Measurements from ENCODE around the gene KRT76. TPM values are rescaled to one million over a fixed set of nuclear protein-coding genes. Genes with fewer than 3 reads are reported as not detected.
A peak's percentile ranks its signal among the peaks of the same experiment; 100 is the strongest.

KRT76 gene
- total RNA-seq, 2 experiments from 2014 or later = not detected

DNA sequence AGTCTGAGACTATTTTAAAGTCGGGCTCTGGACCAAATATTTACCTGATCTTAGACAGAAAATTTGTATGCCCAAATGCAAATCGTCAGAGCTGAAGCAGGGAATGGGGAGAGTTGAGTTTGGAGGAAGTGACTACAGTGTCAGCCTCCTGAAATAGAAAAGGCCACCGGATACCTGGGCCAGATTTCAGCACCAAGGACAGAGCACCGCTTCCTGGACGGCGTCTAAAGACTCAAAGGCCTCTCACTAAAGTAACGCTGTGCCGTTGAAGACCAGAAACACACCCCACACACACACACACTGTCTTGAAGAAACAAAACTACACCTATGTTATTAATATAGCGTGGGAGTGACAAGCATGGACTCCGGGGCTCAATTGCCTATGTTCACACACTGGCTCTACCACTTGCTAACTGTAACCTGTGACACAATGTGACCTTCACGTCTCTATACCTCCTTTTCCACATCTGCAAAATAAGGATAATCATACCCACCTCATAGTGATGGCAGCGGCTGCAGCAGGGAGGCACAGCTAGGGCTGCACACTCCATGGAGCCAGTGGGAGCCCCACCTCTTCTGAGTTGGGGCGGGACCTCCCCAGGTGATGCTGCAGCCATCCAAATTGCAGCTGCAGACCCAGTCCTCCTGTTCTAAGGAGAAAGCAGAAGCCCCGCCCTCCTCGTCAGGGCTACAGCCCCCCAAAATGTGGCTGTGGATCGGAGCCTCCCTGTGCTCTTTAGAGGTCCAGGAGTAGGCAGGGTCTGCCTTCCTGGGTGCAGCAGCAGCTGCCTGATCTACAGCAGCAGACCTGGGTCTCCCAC is 35.6 kb downstream of the KRT76 start:
- TF ChIP-seq, protein P1, sequence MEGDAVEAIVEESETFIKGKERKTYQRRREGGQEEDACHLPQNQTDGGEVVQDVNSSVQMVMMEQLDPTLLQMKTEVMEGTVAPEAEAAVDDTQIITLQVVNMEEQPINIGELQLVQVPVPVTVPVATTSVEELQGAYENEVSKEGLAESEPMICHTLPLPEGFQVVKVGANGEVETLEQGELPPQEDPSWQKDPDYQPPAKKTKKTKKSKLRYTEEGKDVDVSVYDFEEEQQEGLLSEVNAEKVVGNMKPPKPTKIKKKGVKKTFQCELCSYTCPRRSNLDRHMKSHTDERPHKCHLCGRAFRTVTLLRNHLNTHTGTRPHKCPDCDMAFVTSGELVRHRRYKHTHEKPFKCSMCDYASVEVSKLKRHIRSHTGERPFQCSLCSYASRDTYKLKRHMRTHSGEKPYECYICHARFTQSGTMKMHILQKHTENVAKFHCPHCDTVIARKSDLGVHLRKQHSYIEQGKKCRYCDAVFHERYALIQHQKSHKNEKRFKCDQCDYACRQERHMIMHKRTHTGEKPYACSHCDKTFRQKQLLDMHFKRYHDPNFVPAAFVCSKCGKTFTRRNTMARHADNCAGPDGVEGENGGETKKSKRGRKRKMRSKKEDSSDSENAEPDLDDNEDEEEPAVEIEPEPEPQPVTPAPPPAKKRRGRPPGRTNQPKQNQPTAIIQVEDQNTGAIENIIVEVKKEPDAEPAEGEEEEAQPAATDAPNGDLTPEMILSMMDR (IDR thresholded peaks at IDR 0.05) = no peak
- peaks cover 3% of the 10 kb centered on the region for H3K27me3 Mint-ChIP-seq
- ChIA-PET CTCF (interaction anchor here (1.4 kb wide), 1 partner anchor 528 kb away, joined by 3 read pairs; no protein-coding TSS in a partner anchor), POLR2A (no interaction called here)
- H3K36me3 Mint-ChIP-seq (ENCODE audit: low read depth) = no peaks in the 10 kb centered on the region
- no peaks in the 10 kb centered on the region for H3K4me1 Mint-ChIP-seq (ENCODE audit: low read depth)
- intact Hi-C loops (cut with micrococcal nuclease) = no loop called here
- no peak overlapping the region for H3K27ac Mint-ChIP-seq
- DNase-seq (peak; percentile 82), ATAC-seq (peak; percentile 49)
- H3K4me3 Mint-ChIP-seq = no peak overlapping the region
- no peaks in the 10 kb centered on the region for H3K9me3 Mint-ChIP-seq

DNA sequence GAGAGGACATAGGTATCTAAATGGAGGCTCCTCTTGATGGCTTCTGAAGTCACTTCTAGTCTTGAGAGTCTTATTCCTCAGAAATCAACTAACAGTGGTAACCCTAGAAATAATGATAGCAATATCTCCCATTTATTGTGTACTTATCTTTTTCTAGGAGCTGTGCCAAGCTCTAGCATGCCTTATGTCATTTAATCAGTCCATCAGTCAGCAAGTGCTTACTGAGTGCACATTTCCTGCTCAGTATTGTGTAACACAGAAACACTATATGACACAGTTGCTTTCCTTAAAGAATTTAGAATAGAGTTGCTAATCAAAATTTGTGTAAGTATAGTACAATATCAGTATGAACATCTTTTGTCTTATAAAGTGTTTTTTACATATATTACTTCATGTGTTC is 36.6 kb downstream of the KRT76 start:
- DNase-seq = no peak
- no peaks in the 10 kb centered on the region for H3K9me3 Mint-ChIP-seq
- peaks cover 3% of the 10 kb centered on the region for H3K27me3 Mint-ChIP-seq
- H3K4me3 Mint-ChIP-seq = no peak overlapping the region
- ChIA-PET POLR2A (no interaction called here), CTCF (interaction anchor here (0.9 to 1.4 kb wide), 2 partner anchors 144 to 527 kb away, joined by 3 to 4 read pairs; no protein-coding TSS in a partner anchor)
- H3K27ac Mint-ChIP-seq = no peak overlapping the region
- H3K4me1 Mint-ChIP-seq (ENCODE audit: low read depth) = no peaks in the 10 kb centered on the region
- no peak for ATAC-seq
- H3K36me3 Mint-ChIP-seq (ENCODE audit: low read depth) = no peaks in the 10 kb centered on the region
- intact Hi-C loops (cut with micrococcal nuclease) = no loop called here
- TF ChIP-seq, protein P1 (IDR thresholded peaks at IDR 0.05) = no peak

DNA sequence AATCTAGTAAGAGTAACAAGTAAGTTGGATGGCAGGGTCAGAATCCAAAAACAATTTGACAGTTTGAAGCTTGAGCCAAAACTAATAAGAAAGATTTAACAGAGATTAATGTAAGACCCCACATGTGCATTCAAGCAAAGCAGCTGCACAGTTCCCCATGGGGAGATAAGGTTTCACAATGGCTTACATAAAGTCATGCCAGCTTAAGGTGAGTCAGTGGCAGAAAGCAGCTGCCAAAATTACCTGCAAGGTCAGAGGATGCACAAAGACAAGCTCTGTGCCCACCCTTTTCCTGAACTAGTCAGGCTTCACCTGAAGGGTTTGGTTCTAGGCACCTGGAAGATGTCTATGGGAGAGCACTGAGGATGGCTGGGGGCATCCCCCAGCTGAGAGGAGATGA is 37.2 kb downstream of the KRT76 start:
- no peak overlapping the region for H3K27ac Mint-ChIP-seq
- intact Hi-C loops (cut with micrococcal nuclease) = no loop called here
- H3K27me3 Mint-ChIP-seq = peaks cover 3% of the 10 kb centered on the region
- TF ChIP-seq, protein P1 (IDR thresholded peaks at IDR 0.05) = no peak
- ATAC-seq (no peak), DNase-seq (no peak)
- no peaks in the 10 kb centered on the region for H3K4me1 Mint-ChIP-seq (ENCODE audit: low read depth)
- no peaks in the 10 kb centered on the region for H3K36me3 Mint-ChIP-seq (ENCODE audit: low read depth)
- ChIA-PET CTCF (interaction anchor here (0.9 to 1.4 kb wide), 2 partner anchors 145 to 526 kb away, joined by 3 to 4 read pairs; no protein-coding TSS in a partner anchor), POLR2A (no interaction called here)
- H3K9me3 Mint-ChIP-seq = no peaks in the 10 kb centered on the region
- H3K4me3 Mint-ChIP-seq = no peak overlapping the region

DNA sequence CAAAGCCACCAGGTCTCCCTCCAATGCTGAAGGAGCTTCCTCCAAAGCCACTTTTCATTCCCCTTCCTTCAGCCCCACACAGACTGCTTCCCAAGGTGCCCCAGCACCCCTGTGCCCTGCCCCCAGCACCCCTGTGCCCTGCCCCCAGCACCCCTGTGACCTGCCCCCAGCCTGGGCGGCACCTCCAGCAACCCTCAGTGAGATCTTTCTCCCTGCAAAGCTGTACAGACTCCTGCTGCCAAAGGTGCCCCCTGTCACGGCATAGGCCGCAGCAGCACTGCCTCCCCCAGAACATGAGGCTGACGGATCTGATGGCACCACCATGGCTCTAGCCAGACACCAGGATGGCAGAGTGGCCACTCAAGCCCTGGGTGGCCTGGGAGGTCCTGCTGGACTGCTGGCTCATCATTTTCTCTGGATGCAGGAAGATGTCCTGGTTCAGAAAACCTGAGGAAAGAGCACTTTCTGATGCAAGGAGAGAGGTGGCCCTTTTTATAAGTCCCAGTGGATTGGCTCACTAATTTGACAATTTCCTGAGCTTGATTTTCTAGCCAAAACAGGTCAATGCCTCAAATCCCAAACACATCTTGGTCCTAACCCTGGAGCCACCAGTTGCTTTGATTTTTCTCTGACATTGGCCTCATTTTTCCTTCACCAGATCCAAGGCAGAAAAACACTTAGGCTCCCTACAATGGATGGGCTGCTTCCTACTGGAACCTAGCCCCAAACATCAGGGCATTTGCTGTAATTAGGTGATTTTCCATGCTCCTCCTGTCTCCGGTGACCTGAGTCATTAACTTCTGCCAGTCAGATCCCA is 41.1 kb downstream of the KRT76 start:
- no peak overlapping the region for H3K4me3 Mint-ChIP-seq
- TF ChIP-seq, protein P1 (IDR thresholded peaks at IDR 0.05) = no peak
- ATAC-seq (no peak), DNase-seq (no peak)
- intact Hi-C loops (cut with micrococcal nuclease) = no loop called here
- H3K27me3 Mint-ChIP-seq = no peaks in the 10 kb centered on the region
- no peak overlapping the region for H3K27ac Mint-ChIP-seq
- no peaks in the 10 kb centered on the region for H3K36me3 Mint-ChIP-seq (ENCODE audit: low read depth)
- no peaks in the 10 kb centered on the region for H3K9me3 Mint-ChIP-seq
- ChIA-PET POLR2A (interaction anchor here (0.7 kb wide), 1 partner anchor 9 kb away, joined by 3 read pairs; no protein-coding TSS in a partner anchor), CTCF (no interaction called here)
- no peaks in the 10 kb centered on the region for H3K4me1 Mint-ChIP-seq (ENCODE audit: low read depth)

DNA sequence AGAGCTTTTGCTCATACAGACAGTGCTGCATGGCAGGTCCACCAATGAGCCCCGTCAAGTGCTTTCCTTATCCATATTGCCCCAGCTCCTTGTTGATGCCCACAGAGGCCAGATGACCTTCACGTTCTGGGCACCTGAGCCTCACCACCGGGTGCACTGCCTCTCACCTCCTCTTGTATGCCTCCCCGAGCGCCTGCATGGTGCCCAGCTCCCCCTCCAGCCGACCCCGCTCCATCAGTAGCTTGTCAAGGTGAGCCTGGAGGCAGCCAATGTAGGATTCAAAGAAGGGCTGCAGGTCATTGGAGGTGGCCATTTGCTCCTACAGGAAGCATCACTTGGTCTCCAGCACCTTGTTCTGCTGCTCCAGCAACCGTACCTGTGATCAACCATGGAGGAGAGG is 42.0 kb downstream of the KRT76 start:
- intact Hi-C loops (cut with micrococcal nuclease) = no loop called here
- no peak overlapping the region for H3K27ac Mint-ChIP-seq
- no peaks in the 10 kb centered on the region for H3K4me1 Mint-ChIP-seq (ENCODE audit: low read depth)
- POLR2A ChIA-PET = no interaction called here
- H3K27me3 Mint-ChIP-seq = no peaks in the 10 kb centered on the region
- TF ChIP-seq, protein P1 (IDR thresholded peaks at IDR 0.05) = no peak
- no peak for DNase-seq
- CTCF ChIA-PET = no interaction called here
- H3K4me3 Mint-ChIP-seq = no peak overlapping the region
- no peak for ATAC-seq
- H3K9me3 Mint-ChIP-seq = no peaks in the 10 kb centered on the region
- H3K36me3 Mint-ChIP-seq (ENCODE audit: low read depth) = no peaks in the 10 kb centered on the region
